ENCODE results near the gene PPDPF.

GRCh38 chr20:63567386-63568169 is 47.0 kb downstream of the PPDPF start:
- no peak for TF ChIP-seq CTCF (IDR thresholded peaks at IDR 0.05)
- peak in 1 of 4 donors; percentile 32 for TF ChIP-seq POLR2A (IDR thresholded peaks at IDR 0.05)
